D341Med (cell line): ENCODE results near the gene CHRNB4.
A peak's percentile ranks its signal among the peaks of the same experiment; 100 is the strongest.

Source experiments
- DNase-seq: peaks from one replicate; pipeline ENCODE4 v3.0.0; 2012; ENCODE audit warnings: low spot score

CHRNB4 gene

GRCh38 chr15:78633348-78633747 is 7.7 kb downstream of the CHRNB4 start:
- DNase-seq = no peak

GRCh38 chr15:78630886-78631633 is 9.9 kb downstream of the CHRNB4 start:
- DNase-seq = peak; percentile 14

GRCh38 chr15:78629716-78630065 is 11.3 kb downstream of the CHRNB4 start:
- DNase-seq = no peak

- no peak for DNase-seq
Measured at GRCh38 chr15:78629031-78629715, 11.8 kb downstream of the CHRNB4 start.

GRCh38 chr15:78628227-78628626 is 12.8 kb downstream of the CHRNB4 start:
- no peak for DNase-seq

- no peak for DNase-seq
Measured at GRCh38 chr15:78627348-78627747, 13.7 kb downstream of the CHRNB4 start.

GRCh38 chr15:78626381-78626995 is 14.5 kb downstream of the CHRNB4 start:
- no peak for DNase-seq

GRCh38 chr15:78625606-78626280 is 15.3 kb downstream of the CHRNB4 start:
- peak; percentile 10 for DNase-seq

- peak; percentile 11 for DNase-seq
Measured at GRCh38 chr15:78624651-78625590, 16.1 kb downstream of the CHRNB4 start.

GRCh38 chr15:78623786-78624497 is 17.1 kb downstream of the CHRNB4 start:
- DNase-seq = peak; percentile 12

GRCh38 chr15:78621810-78622402 is 19.1 kb downstream of the CHRNB4 start:
- no peak for DNase-seq

- DNase-seq = peak; percentile 60
Measured at GRCh38 chr15:78620527-78621421, 20.2 kb downstream of the CHRNB4 start, which contains the start of gene CHRNA3. Gene CHRNA3 (minus strand): TSS chr15:78620996. CDS start chr15:78620794, 202 bp downstream.

GRCh38 chr15:78620021-78620526 is 20.9 kb downstream of the CHRNB4 start:
- DNase-seq = peak; percentile 68

- DNase-seq = peak; percentile 36
Measured at GRCh38 chr15:78619022-78619950, 21.7 kb downstream of the CHRNB4 start.

- DNase-seq = peak; percentile 76
Measured at GRCh38 chr15:78618490-78618934, 22.5 kb downstream of the CHRNB4 start.

- DNase-seq = no peak
Measured at GRCh38 chr15:78618064-78618463, 22.9 kb downstream of the CHRNB4 start.

GRCh38 chr15:78617516-78617915 is 23.5 kb downstream of the CHRNB4 start:
- peak; percentile 23 for DNase-seq

- peak; percentile 15 for DNase-seq
Measured at GRCh38 chr15:78617076-78617475, 23.9 kb downstream of the CHRNB4 start.
